IPS-20b (cell line): ENCODE measurements around the gene SLC35B4.

Source experiments
- H3K27ac ChIP-seq: one replicate; pipeline ENCODE4 v1.5.1; 2013; ENCODE audit warnings: low read length
- H3K27me3 ChIP-seq: 2 replicates; pipeline ENCODE4 v1.6.1; 2013; ENCODE audit warnings: mild to moderate bottlenecking, low read length, inconsistent platforms; ENCODE audit not compliant: insufficient read depth
- H3K36me3 ChIP-seq: 2 replicates; pipeline ENCODE4 v1.6.1; 2013; ENCODE audit warnings: low read depth, mild to moderate bottlenecking, inconsistent platforms, low read length, moderate library complexity; ENCODE audit not compliant: insufficient read depth
- H3K4me1 ChIP-seq: 2 replicates; pipeline ENCODE4 v1.6.1; 2013; ENCODE audit warnings: mild to moderate bottlenecking, control low read depth, inconsistent platforms, low read length, moderate library complexity; ENCODE audit not compliant: insufficient read depth
- H3K4me3 ChIP-seq: 2 replicates; pipeline ENCODE4 v1.5.1; 2013; ENCODE audit warnings: mild to moderate bottlenecking, low read length, inconsistent platforms
- H3K9ac ChIP-seq: 2 replicates; pipeline ENCODE4 v1.6.1; 2013; ENCODE audit warnings: low read depth, mild to moderate bottlenecking, inconsistent platforms, low read length, moderate library complexity
- H3K9me3 ChIP-seq: 2 replicates; pipeline ENCODE4 v1.6.1; 2013; ENCODE audit warnings: mild to moderate bottlenecking, low read depth, low read length, inconsistent platforms; ENCODE audit not compliant: insufficient read depth

Gene SLC35B4

DNA sequence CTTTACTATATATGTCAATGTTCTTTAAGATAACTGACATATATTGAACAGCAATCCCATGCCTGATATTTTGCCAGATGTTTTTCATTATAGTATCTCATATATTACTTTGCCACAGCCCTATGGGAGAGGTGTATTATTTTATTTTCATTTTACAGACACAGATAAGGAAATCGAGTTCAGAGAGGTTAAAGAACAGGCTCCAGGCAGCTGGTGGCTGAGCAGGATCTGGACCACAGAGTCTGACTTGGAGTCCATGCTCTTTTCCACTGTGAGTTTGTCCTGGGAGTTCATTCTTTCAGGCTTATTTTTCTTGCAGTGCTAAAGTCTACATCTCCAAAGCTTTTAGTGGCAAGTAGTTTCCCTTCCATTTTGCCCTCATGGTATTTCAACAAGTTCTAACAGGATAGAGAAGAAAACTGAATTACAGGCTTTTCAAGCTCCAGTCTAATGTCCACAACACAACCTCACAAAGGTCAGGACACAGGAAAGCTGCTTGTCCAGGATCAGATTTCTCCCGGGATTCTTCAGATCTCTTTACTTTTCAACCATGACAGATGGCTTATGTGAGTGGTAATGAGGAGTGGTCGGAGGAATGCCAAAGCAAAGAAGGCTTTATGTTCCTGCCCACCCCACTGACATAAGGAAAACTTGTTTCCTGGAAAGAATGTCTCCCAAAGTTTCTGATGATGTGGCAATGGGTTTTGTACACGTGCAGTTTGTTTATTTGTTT lies 13.1 kb upstream of the SLC35B4 start:
- Histone ChIP-seq H3K36me3 (no peaks in the 10 kb centered on the region), H3K4me1 (no peaks in the 10 kb centered on the region), H3K27ac (no peak overlapping the region), H3K27me3 (no peaks in the 10 kb centered on the region), H3K9ac (no peak overlapping the region), H3K4me3 (no peak overlapping the region), H3K9me3 (no peaks in the 10 kb centered on the region)

DNA sequence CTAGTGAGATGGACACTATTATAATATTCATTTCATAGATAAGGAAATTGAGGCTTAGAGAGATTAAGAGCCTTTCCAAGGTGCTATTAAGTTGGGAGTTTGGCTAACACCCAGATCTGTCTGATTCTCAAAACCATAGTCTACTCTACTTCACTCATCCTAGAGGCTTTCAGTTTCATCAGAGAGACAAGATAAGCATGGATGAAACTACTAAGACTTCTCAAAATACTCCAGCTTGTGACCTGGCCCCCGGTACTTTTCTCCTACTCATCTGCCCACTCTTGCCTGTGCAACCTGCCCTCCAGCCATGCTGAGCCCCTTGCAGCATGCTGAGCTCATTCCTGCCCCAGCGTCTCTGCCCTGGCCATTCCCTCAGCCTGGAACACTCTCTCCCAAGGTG lies 12.2 kb upstream of the SLC35B4 start:
- Histone ChIP-seq H3K9me3 (no peaks in the 10 kb centered on the region), H3K4me1 (no peaks in the 10 kb centered on the region), H3K9ac (no peak overlapping the region), H3K27me3 (no peaks in the 10 kb centered on the region), H3K36me3 (no peaks in the 10 kb centered on the region), H3K27ac (no peak overlapping the region), H3K4me3 (no peak overlapping the region)

DNA sequence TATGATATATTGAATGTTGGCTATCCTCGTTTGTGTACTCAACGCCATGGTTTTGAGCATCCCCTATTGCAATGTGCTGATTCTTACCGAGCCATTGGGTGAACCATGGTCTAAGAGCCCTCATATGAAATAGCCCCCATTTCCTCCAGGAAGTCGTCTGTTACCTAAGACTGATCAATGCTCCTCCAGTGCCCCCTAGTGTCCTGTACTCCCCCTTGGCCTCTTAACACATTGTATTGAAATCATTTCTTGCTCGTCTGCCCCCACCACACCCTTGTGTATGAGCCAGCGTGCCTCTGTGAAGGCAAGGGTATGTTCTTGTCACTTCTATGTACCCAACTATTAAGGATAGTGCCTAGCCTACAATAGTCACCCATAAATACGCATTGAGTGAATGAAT lies 11.2 kb upstream of the SLC35B4 start:
- no peak overlapping the region for H3K27ac ChIP-seq
- no peaks in the 10 kb centered on the region for H3K4me1 ChIP-seq
- no peaks in the 10 kb centered on the region for H3K27me3 ChIP-seq
- H3K4me3 ChIP-seq, result no peak overlapping the region
- H3K36me3 ChIP-seq, result no peaks in the 10 kb centered on the region
- H3K9ac ChIP-seq, result no peak overlapping the region
- H3K9me3 ChIP-seq, result no peaks in the 10 kb centered on the region

DNA sequence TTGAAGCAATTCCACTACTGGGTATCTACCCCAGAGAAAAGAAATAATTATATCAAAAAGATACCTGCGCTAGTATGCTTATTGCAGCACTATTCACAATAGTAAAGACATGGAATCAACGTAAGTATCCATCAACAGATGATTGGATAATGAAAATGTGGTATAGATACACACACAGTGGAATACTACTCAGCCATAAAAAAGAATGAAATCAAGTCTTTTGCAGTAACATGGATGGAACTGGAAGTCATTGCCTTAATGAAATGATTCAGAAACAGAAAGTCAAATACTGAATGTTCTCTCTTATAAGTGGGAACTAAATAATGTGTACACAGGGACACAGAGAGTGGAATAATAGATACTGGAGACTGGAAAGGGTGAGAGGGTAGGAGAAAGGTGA lies 7.4 kb upstream of the SLC35B4 start:
- Histone ChIP-seq H3K9me3 (no peaks in the 10 kb centered on the region), H3K36me3 (no peaks in the 10 kb centered on the region), H3K27ac (no peak overlapping the region)

GRCh38 chr7:134320201-134320600 lies 3.5 kb upstream of the SLC35B4 start:
- Histone ChIP-seq H3K4me1 (peaks cover 5% of the 10 kb centered on the region; the same call in 1 of the 2 replicates), H3K27me3 (no peaks in the 10 kb centered on the region), H3K27ac (no peak overlapping the region), H3K9me3 (no peaks in the 10 kb centered on the region), H3K9ac (no peak overlapping the region), H3K36me3 (no peaks in the 10 kb centered on the region), H3K4me3 (no peak overlapping the region)

More for the DNA sequence above, 7.4 kb upstream of the SLC35B4 start:
- Histone ChIP-seq H3K4me1 (no peaks in the 10 kb centered on the region), H3K9ac (no peak overlapping the region), H3K27me3 (no peaks in the 10 kb centered on the region), H3K4me3 (no peak overlapping the region)

GRCh38 chr7:134318443-134318842 lies 1.7 kb upstream of the SLC35B4 start:
- Histone ChIP-seq H3K9ac (no peak overlapping the region), H3K27ac (no peak overlapping the region), H3K27me3 (no peaks in the 10 kb centered on the region), H3K36me3 (no peaks in the 10 kb centered on the region), H3K4me3 (no peak overlapping the region), H3K4me1 (peaks cover 5% of the 10 kb centered on the region; the same call in 1 of the 2 replicates), H3K9me3 (no peaks in the 10 kb centered on the region)

DNA sequence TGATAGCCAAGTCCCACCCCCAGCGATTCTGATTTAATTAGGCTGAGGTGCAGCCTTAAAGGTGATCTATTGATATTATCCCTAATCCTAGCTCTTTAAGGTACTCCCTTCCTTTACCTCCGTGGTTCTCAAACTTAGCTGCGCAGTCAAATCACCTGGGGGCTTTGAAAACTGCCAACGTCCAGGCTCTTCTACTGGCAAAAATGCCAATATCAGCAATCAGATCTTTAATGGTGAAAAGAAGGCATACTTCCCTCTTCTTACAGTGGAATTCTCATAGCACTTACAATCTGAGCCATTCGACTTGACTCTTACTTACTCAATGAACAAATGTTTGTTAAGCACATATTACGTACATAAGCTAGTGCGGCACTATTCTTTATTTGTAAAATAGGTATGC lies 704 bp upstream of the SLC35B4 start:
- H3K27me3 ChIP-seq, result no peaks in the 10 kb centered on the region
- no peaks in the 10 kb centered on the region for H3K36me3 ChIP-seq
- peak overlapping the region; percentile 28; the same call in 1 of the 2 replicates for H3K9ac ChIP-seq
- H3K4me3 ChIP-seq, result peak overlapping the region; percentile 90
- no peak overlapping the region for H3K27ac ChIP-seq
- H3K9me3 ChIP-seq, result no peaks in the 10 kb centered on the region
- peaks cover 5% of the 10 kb centered on the region; the same call in 1 of the 2 replicates for H3K4me1 ChIP-seq

DNA sequence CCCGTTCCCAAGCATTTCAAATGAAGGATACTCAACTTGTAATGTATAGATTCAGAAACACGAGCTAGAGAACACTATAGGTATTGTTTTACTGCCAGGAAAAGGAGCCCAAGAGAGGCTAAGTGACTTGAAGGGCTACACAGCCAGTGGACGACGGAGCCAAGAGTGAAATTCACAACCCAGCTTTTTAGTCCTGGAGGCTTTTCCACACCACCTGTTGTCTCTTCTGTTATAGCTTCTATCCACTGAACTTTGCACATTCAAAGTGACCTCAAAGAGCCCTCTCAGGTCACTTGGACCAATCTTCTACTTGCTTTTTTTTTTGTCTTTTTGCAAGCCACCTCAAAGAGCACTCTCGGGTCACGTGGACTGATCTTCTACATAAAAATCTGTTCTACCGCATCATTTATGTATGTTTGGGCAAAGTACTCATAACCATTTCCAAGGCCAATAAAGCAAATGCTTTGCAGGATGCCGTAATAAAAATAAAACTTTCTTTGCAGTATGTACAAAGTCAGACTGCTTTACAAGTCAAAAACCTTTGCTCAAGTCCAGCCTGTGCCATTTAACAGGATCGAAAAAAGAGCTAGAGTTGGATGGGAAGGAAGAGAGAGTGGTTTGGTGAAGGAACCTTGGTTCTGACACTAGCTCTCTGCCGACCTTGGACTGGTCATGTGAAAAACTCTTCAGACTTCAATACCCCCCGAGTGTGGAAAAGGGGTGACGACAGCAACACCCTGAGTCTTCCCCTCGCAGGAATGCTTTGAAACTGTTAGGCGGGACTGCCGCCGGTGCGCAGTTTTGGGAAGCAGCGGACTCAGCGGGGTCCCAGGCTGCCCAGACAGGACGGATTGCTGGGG lies 821 bp downstream of the SLC35B4 start:
- Histone ChIP-seq H3K36me3 (no peaks in the 10 kb centered on the region), H3K9me3 (no peaks in the 10 kb centered on the region), H3K4me1 (peaks cover 5% of the 10 kb centered on the region; the same call in 1 of the 2 replicates), H3K27me3 (no peaks in the 10 kb centered on the region), H3K4me3 (peak overlapping the region; percentile 90), H3K9ac (peak overlapping the region; percentile 82; the same call in 1 of the 2 replicates), H3K27ac (peak overlapping the region; percentile 12)

GRCh38 chr7:134313543-134313942 lies 3.2 kb downstream of the SLC35B4 start:
- Histone ChIP-seq H3K9me3 (no peaks in the 10 kb centered on the region), H3K27me3 (no peaks in the 10 kb centered on the region), H3K4me1 (peaks cover 5% of the 10 kb centered on the region; the same call in 1 of the 2 replicates), H3K27ac (no peak overlapping the region), H3K36me3 (0 out of 2 replicates have a peak, but pooled peaks cover 9% of the 10 kb centered on the region), H3K9ac (no peak overlapping the region), H3K4me3 (no peak overlapping the region)

DNA sequence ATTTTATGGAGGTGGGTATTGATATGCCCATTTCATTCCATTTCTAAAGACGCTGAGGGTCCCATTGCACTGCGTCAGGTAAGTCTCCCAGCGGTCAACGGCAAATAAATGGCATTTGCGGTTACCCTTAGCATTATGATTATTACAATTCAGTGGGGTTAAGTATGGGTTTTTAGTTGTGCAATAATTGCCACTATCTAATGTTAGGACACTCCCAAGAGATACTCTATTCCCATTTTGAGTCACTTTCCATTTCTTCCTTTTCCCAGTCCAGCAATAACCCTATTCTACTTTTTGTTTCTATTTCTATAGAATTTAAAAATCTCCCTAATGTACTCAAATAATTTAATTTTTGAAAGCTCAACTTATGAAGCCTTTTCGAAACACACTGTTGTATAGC lies 4.0 kb downstream of the SLC35B4 start:
- Histone ChIP-seq H3K4me3 (no peak overlapping the region), H3K27me3 (no peaks in the 10 kb centered on the region), H3K27ac (no peak overlapping the region), H3K9me3 (no peaks in the 10 kb centered on the region), H3K9ac (no peak overlapping the region), H3K4me1 (peaks cover 5% of the 10 kb centered on the region; the same call in 1 of the 2 replicates), H3K36me3 (0 out of 2 replicates have a peak, but pooled peaks cover 9% of the 10 kb centered on the region)

DNA sequence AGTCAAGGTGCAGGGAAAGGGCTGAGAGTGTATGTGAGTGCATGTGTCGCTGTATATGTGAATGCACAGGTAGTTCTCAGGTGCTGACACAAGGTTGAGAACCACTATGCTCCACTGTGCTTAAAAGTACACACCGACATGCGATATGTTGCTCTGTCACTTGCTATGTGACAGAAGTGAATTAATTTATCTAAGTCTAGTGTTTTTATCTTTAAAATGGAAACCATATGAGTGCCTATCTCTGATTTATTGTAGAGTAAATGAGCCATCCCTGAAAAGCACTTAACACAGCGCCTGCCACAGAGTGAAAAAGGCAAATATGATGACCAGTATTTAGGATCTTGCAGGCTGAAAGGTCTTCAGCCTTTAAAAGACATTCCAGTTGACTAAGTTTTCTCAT lies 4.9 kb downstream of the SLC35B4 start:
- H3K9me3 ChIP-seq, result no peaks in the 10 kb centered on the region
- H3K4me1 ChIP-seq, result peaks cover 5% of the 10 kb centered on the region; the same call in 1 of the 2 replicates
- H3K4me3 ChIP-seq, result no peak overlapping the region
- no peak overlapping the region for H3K9ac ChIP-seq
- H3K36me3 ChIP-seq, result 0 out of 2 replicates have a peak, but pooled peaks cover 9% of the 10 kb centered on the region
- no peaks in the 10 kb centered on the region for H3K27me3 ChIP-seq
- H3K27ac ChIP-seq, result no peak overlapping the region
